ENCODE results near the gene MTA1.
A peak's percentile ranks its signal among the peaks of the same experiment; 100 is the strongest.

MTA1 gene

DNA sequence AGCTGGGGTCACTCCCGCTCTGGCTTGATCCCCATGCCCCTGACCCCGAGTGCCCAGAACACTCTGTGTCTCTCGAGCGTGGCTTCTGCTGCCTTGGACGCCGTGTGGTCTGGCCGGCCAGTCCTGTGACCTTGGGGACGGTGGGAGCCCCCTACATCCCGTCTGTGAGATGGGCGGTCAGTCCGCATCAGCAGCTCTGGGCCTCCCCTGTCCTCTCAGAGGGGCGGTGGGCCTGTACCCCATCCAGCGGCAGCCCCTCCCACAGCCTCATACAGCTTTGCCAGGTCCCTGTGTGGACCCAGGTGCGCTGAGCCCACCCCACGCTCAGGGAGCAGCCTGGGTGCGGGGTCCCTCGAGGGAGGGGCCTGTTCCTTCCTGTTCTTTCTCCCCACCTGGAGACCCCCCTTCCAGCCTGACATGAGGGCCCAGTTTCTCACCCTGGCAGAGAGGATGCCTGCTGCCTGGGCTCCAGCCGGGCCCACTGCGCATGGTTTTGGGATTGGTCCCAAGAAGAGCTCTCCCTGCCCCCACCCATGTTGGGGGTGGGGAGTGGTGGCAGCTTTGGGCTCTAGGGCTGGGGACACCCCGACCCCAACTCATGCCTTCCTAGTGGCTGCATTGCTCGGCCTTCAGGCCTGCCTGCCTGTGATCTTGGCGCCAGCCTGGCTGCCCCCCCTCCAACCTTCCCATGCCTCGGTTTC, 1.5 kb downstream of the MTA1 start:
- no peak for FAIRE-seq
- TF ChIP-seq TAF1 (IDR thresholded peaks at IDR 0.05; ENCODE audit: borderline replicate concordance, low read depth, low read length) (no peak), POLR2AphosphoS5 (IDR thresholded peaks at IDR 0.05; ENCODE audit: low read depth, low read length) (no peak), POLR2A (IDR thresholded peaks at IDR 0.05; ENCODE audit: low read depth, low read length) (no peak)
- DNase-seq (ENCODE audit: insufficient read length), result peak; percentile 45

DNA sequence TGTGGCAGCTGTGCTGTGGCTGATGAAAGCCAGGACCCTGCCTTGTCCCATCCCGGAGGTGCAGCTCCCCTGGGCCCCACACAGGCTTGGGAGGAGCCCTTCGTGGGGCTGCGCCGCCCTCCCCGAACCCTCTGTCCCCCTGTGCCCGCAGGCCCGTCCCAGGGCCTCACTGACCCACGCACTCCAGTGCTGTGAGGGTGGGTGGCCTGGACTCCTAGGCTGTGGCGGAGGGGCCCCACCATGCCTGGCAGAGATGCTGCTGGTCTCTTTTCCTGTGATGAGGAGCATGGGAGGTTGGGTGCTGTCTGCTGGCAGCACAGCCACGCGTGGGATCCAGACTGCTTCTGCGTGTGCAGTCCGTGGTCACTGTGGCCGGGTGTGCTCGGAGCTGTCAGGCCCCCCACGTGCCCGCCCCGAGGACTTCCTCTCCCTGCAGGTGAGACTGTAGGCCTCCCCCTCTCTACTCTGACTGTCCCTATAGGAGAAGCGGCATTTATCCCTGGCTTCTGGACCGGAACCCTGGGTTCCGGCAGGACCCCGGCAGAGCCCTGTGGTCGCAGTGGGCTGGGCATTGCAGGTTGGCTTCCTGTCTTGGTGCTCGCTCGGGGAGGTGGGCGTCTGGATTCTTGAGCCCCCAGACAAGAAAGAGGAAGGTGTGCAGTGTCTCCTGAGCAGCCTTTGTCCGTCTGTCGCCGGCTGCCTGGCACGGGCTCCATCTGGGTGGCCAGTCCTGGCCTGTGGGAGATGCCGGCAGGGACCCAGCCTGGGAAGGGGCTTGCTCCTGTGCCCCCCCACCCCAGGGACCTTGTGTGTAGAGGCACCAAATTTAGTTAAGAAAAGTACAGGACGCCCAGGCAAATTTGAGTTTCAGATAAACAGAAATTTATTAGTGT, 2.3 kb downstream of the MTA1 start:
- no peak for TF ChIP-seq POLR2A (IDR thresholded peaks at IDR 0.05; ENCODE audit: low read depth, low read length)
- TF ChIP-seq POLR2AphosphoS5 (IDR thresholded peaks at IDR 0.05; ENCODE audit: low read depth, low read length), result no peak
- TF ChIP-seq TAF1 (IDR thresholded peaks at IDR 0.05; ENCODE audit: borderline replicate concordance, low read depth, low read length), result no peak
- DNase-seq (ENCODE audit: insufficient read length) (peak; percentile 20), FAIRE-seq (no peak)

DNA sequence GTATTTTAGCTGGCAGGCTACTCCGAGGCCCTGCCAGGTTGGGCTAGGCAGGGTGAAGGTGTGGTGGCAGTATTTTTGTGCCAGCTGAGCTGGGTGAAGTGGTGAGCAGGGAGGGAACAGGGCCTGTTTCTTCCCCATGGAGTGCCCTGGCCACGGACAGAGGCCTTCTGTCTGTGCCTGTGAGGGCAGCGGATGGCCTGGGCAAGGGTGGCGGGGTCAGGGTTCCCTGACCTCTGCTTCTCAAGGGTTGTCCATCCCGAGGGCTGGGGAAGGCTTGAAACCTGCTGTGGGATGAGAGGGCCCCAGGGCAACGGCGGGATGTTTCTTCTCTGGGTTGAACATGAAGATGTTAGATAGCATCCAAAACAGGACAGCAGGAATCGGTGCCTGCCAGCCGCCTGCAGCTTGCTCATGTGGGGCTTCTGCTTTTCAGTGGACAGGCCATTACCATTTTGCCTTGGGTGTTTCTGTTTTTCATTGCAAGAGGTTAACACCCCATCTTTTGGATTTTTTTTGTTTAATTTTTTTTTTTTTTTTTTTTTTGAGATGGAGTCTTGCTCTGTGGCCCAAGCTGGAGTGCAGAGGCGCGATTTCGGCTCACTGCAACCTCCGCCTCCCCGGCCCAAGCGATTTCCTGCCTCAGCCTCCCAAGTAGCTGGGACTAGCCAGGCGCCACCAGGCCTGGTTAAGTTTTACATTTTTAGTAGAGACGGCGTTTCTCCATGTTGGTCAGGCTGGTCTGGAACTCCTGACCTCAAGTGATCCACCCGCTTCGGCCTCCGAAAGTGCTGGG, 3.3 kb downstream of the MTA1 start:
- FAIRE-seq, result no peak
- peak; percentile 14 for DNase-seq (ENCODE audit: insufficient read length)
- no peak for TF ChIP-seq POLR2AphosphoS5 (IDR thresholded peaks at IDR 0.05; ENCODE audit: low read depth, low read length)
- TF ChIP-seq POLR2A (IDR thresholded peaks at IDR 0.05; ENCODE audit: low read depth, low read length), result no peak
- TF ChIP-seq TAF1 (IDR thresholded peaks at IDR 0.05; ENCODE audit: borderline replicate concordance, low read depth, low read length), result no peak

DNA sequence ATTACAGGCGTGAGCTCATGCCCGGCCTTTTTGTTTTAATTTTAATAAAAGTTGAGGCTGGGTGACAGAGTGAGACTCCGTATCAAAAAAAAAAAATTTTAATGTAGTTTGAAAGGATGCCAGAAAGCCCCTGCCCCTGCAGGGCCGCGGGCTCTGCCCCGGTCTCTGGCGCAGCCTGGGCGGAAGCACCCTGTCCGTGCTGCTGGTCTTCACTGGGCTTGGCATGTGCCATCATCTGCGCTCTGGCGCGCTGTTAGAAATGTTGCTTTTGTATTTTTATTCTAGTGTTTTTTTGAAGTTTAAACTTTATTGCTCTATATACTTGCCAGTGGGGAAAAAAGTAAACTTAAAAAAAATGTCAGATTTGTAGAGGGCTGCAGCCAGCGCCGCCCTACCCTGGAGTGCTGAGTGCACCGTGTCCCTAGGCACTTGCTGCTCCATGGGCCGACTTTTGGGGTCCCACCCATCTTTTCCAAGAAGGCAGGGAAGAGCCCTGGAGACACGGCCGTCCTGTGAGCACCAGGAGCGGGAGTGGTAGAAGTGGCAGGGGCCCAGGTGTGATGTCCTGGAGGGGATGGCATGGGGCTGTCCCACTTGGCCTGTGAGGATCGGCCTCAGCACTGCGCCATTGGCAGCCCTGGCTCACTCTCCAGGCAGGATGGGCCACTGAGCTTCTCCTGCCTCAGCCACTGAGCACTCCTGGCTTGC, 4.0 kb downstream of the MTA1 start:
- no peak for DNase-seq (ENCODE audit: insufficient read length)
- FAIRE-seq, result no peak
- no peak for TF ChIP-seq POLR2A (IDR thresholded peaks at IDR 0.05; ENCODE audit: low read depth, low read length)
- no peak for TF ChIP-seq TAF1 (IDR thresholded peaks at IDR 0.05; ENCODE audit: borderline replicate concordance, low read depth, low read length)
- no peak for TF ChIP-seq POLR2AphosphoS5 (IDR thresholded peaks at IDR 0.05; ENCODE audit: low read depth, low read length)

DNA sequence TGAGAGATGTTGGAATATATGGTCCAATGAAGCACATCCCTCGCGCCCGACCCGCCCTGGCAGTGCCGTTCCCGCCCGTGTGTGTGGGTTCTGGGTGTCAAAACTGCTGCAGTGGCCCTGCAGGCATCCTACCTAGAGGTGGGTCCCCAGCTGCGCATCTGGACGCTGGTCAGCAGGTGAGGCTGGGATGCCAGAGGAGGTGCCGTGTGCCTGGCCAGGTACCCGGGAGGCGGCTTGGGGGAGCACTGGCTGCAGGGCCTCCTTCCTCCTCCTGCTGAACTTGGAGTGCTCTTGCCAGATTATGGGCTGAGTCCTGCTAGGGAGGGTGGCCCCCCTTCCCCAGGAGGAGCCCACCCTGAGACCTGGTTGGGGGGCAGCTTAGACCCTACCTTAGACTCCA, 5.2 kb downstream of the MTA1 start:
- FAIRE-seq (no peak), DNase-seq (ENCODE audit: insufficient read length) (no peak)
- no peak for TF ChIP-seq POLR2A (IDR thresholded peaks at IDR 0.05; ENCODE audit: low read depth, low read length)
- no peak for TF ChIP-seq POLR2AphosphoS5 (IDR thresholded peaks at IDR 0.05; ENCODE audit: low read depth, low read length)
- TF ChIP-seq TAF1 (IDR thresholded peaks at IDR 0.05; ENCODE audit: borderline replicate concordance, low read depth, low read length), result no peak

DNA sequence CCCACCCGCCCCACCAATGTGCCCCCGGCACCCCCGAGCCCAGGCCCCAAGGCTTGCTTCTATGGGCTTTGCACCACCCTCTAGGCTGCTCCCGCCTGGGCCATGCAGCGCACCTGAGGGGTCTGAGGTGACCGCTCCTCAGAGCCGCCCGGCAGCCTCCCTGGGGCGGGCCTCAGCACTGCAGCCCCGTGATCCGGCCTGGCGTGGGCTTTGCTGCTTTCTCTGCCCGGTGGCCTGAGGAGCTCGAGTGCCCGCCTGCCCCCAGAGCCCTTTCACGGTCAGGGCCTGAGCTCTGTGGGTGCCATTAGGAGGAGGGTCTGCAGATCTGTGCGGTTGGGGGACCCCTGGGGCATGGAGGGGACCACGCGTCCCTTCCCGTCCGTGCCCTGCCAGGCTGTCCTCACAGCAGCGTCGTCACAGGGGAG, 6.2 kb downstream of the MTA1 start:
- DNase-seq (ENCODE audit: insufficient read length), result no peak
- TF ChIP-seq TAF1 (IDR thresholded peaks at IDR 0.05; ENCODE audit: borderline replicate concordance, low read depth, low read length) (no peak), POLR2AphosphoS5 (IDR thresholded peaks at IDR 0.05; ENCODE audit: low read depth, low read length) (no peak), POLR2A (IDR thresholded peaks at IDR 0.05; ENCODE audit: low read depth, low read length) (no peak)
- no peak for FAIRE-seq

DNA sequence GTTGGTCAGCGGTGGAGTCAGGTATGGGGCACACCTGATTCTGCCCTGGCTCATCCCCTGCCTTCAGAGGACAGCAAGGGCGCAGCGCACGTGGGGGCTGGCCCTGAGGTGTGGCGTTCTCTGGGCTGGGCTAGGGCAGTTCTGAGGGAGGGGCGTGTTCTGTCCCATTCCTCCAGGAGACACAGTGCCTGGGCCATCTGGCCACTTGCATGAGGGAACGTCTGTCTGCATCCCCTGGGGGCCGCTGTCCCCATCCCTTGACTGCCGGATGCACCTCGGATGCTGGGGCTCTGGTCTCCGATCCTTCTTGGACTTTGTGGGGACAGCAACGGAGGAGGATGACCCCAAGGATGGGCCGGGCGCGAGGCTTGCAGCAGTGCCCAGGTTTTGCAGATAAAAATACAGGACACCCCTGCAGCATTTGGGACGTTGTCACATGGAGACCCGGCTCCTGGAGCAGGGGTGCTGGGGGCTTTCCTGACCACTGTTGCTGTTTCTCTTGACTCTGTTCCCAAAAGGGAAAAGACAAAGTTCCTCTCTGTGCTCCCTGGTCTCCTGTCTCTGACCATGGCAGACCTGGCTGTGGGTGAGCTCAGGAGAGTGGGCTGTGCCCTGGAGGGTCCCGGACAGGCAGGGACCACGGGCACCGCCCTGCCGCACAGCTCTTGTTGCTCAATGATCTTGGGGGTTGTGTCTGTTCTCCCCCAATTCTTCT, 6.9 kb downstream of the MTA1 start:
- TF ChIP-seq POLR2A (IDR thresholded peaks at IDR 0.05; ENCODE audit: low read depth, low read length) (no peak), TAF1 (IDR thresholded peaks at IDR 0.05; ENCODE audit: borderline replicate concordance, low read depth, low read length) (no peak), POLR2AphosphoS5 (IDR thresholded peaks at IDR 0.05; ENCODE audit: low read depth, low read length) (no peak)
- FAIRE-seq, result no peak
- peak; percentile 19 for DNase-seq (ENCODE audit: insufficient read length)

DNA sequence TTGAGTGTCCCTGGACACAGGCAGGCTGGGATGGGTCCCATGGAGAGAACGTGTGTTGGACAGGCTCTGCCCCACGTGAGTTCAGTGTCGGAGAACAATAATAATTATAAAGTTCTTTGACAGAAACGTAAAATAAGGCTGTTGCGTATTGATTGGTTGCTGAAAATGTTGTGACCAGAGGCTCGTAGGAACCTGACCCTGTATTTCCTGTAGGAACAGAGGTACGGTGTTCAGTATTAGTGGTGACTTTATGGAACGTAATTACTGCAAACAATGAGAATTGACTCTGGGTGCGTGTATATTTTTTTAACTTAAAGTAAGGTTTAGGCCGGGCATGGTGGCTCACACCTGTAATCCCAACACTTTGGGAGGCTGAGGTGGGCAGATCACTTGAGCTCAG, 7.8 kb downstream of the MTA1 start:
- FAIRE-seq (no peak), DNase-seq (ENCODE audit: insufficient read length) (no peak)
- no peak for TF ChIP-seq POLR2A (IDR thresholded peaks at IDR 0.05; ENCODE audit: low read depth, low read length)

DNA sequence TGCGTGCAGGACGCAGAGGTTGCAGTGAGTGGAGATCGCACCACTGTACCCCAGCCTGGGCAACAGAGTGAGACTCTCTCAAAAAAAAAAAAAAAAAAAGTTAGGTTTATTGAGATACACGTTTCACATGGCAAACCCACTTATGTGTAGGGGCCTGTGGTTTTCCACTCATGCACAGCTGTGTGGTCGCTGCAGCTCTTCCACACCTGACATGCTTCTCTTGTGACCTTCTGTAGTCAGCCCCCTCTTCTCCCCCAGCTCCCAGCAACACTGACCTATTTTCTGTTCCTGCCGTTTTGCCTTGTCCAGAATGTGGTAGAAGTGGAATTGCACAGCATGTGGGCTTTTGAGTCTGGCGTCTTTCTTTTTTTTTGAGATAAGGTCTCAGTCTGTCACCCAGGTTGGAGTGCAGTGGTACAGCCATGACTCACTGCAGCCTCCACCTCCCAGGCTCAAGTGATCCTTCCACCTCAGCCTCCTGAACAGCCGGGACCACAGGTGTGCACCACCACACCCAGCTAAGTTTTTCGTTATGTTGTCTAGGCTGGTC, 8.4 kb downstream of the MTA1 start:
- FAIRE-seq (no peak), DNase-seq (ENCODE audit: insufficient read length) (no peak)
- TF ChIP-seq POLR2A (IDR thresholded peaks at IDR 0.05; ENCODE audit: low read depth, low read length) (no peak), POLR2AphosphoS5 (IDR thresholded peaks at IDR 0.05; ENCODE audit: low read depth, low read length) (no peak), TAF1 (IDR thresholded peaks at IDR 0.05; ENCODE audit: borderline replicate concordance, low read depth, low read length) (no peak)

DNA sequence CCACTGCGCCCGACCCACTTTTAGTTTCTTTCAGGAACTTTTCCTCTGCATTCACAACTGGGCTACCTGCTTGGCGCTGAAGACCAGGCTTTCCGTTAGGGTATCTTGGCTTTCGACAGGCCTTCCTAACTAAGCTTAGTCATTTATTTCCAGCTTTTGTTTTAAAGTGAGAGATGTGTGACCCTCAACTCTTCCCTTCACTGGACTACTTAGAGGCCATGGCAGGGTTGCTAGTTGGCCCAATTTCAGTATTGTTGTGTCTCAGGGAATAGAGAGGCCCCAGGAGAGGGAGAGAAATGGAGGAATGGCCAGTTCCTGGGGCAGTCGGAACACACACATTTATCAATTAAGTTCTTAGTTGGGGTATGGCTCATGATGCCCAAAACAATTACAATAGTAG, 10.4 kb downstream of the MTA1 start:
- DNase-seq (ENCODE audit: insufficient read length) (no peak), FAIRE-seq (no peak)
- TF ChIP-seq POLR2A (IDR thresholded peaks at IDR 0.05; ENCODE audit: low read depth, low read length), result no peak
- no peak for TF ChIP-seq POLR2AphosphoS5 (IDR thresholded peaks at IDR 0.05; ENCODE audit: low read depth, low read length)
- TF ChIP-seq TAF1 (IDR thresholded peaks at IDR 0.05; ENCODE audit: borderline replicate concordance, low read depth, low read length), result no peak
